Hindlimb muscle (tissue), 1 donor: Measurements from ENCODE around the gene LPP. TPM values are rescaled to one million over a fixed set of nuclear protein-coding genes. Genes with fewer than 3 reads are reported as not detected.

Experiments used
- DNase-seq: peaks from one replicate; pipeline ENCODE4 v3.0.0-alpha.2; 2013
- polyA plus RNA-seq: library from polyadenylated mRNA; unstranded; fragments of 120-200 nt; gene quantifications from one replicate; pipeline ENCODE4 v1.2.1, GENCODE V29; 2013; ENCODE audit not compliant: insufficient read length

The LPP gene
- polyA plus RNA-seq, 1 donor = 12.7 TPM

- DNase-seq = no peak
These were observed 782.7 kb downstream of the LPP start for GRCh38 chr3:188936597-188937107.

GRCh38 chr3:188937389-188937788, 783.4 kb downstream of the LPP start:
- no peak for DNase-seq

- no peak for DNase-seq
These were observed 785.0 kb downstream of the LPP start for GRCh38 chr3:188938999-188939398.

GRCh38 chr3:188939814-188940572, 786.0 kb downstream of the LPP start:
- no peak for DNase-seq
